Erythroblast (primary cell): ENCODE measurements around the gene SELENOT.

Source experiments
- GATA1 ChIP-seq: IDR thresholded peaks from 2 replicates; pipeline ENCODE4 v1.6.1; 2011; ENCODE audit warnings: low read depth, mild to moderate bottlenecking, control low read depth, low read length, moderate library complexity
- POLR2A ChIP-seq: IDR thresholded peaks from 2 replicates; pipeline ENCODE4 v1.6.1; 2011; ENCODE audit warnings: mild to moderate bottlenecking, low read length

- TF ChIP-seq POLR2A, result no peak
- TF ChIP-seq GATA1, result no peak
These were observed 532 bp upstream of the SELENOT start for GRCh38 chr3:150602426-150603152.
